ENCODE measurements around the gene EDAR.

The EDAR gene

GRCh38 chr2:108947271-108947907 lies 41.6 kb downstream of the EDAR start:
- H3K4me3 ChIP-seq (ENCODE audit: control insufficient read depth in 1 of 7, extremely low read depth in 1 of 7, insufficient read depth in 4 of 7, low read depth in 2 of 7, low read length in 6 of 7), result no peak overlapping the region
- no peaks in the 10 kb centered on the region for H3K36me3 ChIP-seq (ENCODE audit: control insufficient read depth in 4 of 4, insufficient read depth in 4 of 4, low read length in 3 of 4)
- H3K27me3 ChIP-seq (replicated peaks in 2 of 5; ENCODE audit: control insufficient read depth in 4 of 5, insufficient read depth in 5 of 5, low read length in 4 of 5), result no peaks in the 10 kb centered on the region
- no peak for DNase-seq
- H3K4me1 ChIP-seq (ENCODE audit: control extremely low read depth in 1 of 4, control insufficient read depth in 4 of 4, insufficient read depth in 4 of 4, low read length in 3 of 4), result no peaks in the 10 kb centered on the region
- H3K27ac ChIP-seq (ENCODE audit: insufficient read depth in 1 of 2, low read depth in 1 of 2, low read length in 2 of 2, poor library complexity in 1 of 2, severe bottlenecking in 2 of 2), result no peak overlapping the region
- ChIA-PET CTCF (no interaction called here), POLR2A (no interaction called here)
- WGBS (ENCODE audit: insufficient coverage), result 100% methylated on average over 5 of the region's 5 CpGs
- H3K9me3 ChIP-seq (ENCODE audit: control extremely low read depth in 1 of 5, control insufficient read depth in 4 of 5, insufficient read depth in 2 of 5, low read depth in 1 of 5, low read length in 4 of 5), result peaks cover 0 to 31% (median 11%) of the 10 kb centered on the region in 5 experiments

- CTCF ChIA-PET, result no interaction called here
- peaks cover 0 to 25% (median 8%) of the 10 kb centered on the region in 5 experiments for H3K9me3 ChIP-seq (ENCODE audit: control extremely low read depth in 1 of 5, control insufficient read depth in 4 of 5, insufficient read depth in 2 of 5, low read depth in 1 of 5, low read length in 4 of 5)
- no peak for DNase-seq
- POLR2A ChIA-PET, result no interaction called here
- no peak overlapping the region for H3K27ac ChIP-seq (ENCODE audit: insufficient read depth in 1 of 2, low read depth in 1 of 2, low read length in 2 of 2, poor library complexity in 1 of 2, severe bottlenecking in 2 of 2)
- no peaks in the 10 kb centered on the region for H3K4me1 ChIP-seq (ENCODE audit: control extremely low read depth in 1 of 4, control insufficient read depth in 4 of 4, insufficient read depth in 4 of 4, low read length in 3 of 4)
- no CpG with 5 or more reads among the region's 1 CpG for WGBS (ENCODE audit: insufficient coverage)
- no peak overlapping the region for H3K4me3 ChIP-seq (ENCODE audit: control insufficient read depth in 1 of 7, extremely low read depth in 1 of 7, insufficient read depth in 4 of 7, low read depth in 2 of 7, low read length in 6 of 7)
- no peaks in the 10 kb centered on the region for H3K36me3 ChIP-seq (ENCODE audit: control insufficient read depth in 4 of 4, insufficient read depth in 4 of 4, low read length in 3 of 4)
- no peaks in the 10 kb centered on the region for H3K27me3 ChIP-seq (replicated peaks in 2 of 5; ENCODE audit: control insufficient read depth in 4 of 5, insufficient read depth in 5 of 5, low read length in 4 of 5)
These were observed 42.6 kb downstream of the EDAR start for GRCh38 chr2:108946442-108946841.

- POLR2A ChIA-PET, result no interaction called here
These were observed 43.1 kb downstream of the EDAR start for GRCh38 chr2:108945969-108946368.

GRCh38 chr2:108944601-108945331 lies 44.3 kb downstream of the EDAR start:
- H3K9me3 ChIP-seq (ENCODE audit: control extremely low read depth in 1 of 5, control insufficient read depth in 4 of 5, insufficient read depth in 2 of 5, low read depth in 1 of 5, low read length in 4 of 5), result peaks cover 0 to 24% (median 8%) of the 10 kb centered on the region in 5 experiments
- no peak for DNase-seq
- no peak overlapping the region for H3K27ac ChIP-seq (ENCODE audit: insufficient read depth in 1 of 2, low read depth in 1 of 2, low read length in 2 of 2, poor library complexity in 1 of 2, severe bottlenecking in 2 of 2)
- H3K4me3 ChIP-seq (ENCODE audit: control insufficient read depth in 1 of 7, extremely low read depth in 1 of 7, insufficient read depth in 4 of 7, low read depth in 2 of 7, low read length in 6 of 7), result no peak overlapping the region
- no peaks in the 10 kb centered on the region for H3K4me1 ChIP-seq (ENCODE audit: control extremely low read depth in 1 of 4, control insufficient read depth in 4 of 4, insufficient read depth in 4 of 4, low read length in 3 of 4)
- no peaks in the 10 kb centered on the region for H3K36me3 ChIP-seq (ENCODE audit: control insufficient read depth in 4 of 4, insufficient read depth in 4 of 4, low read length in 3 of 4)
- ChIA-PET POLR2A (no interaction called here), CTCF (interaction anchor here (0.7 to 0.9 kb wide), 2 partner anchors 16 to 27 kb away, joined by 3 to 4 read pairs; no protein-coding TSS in a partner anchor)
- 88% methylated on average over 15 of the region's 16 CpGs for WGBS (ENCODE audit: insufficient coverage)
- no peaks in the 10 kb centered on the region for H3K27me3 ChIP-seq (replicated peaks in 2 of 5; ENCODE audit: control insufficient read depth in 4 of 5, insufficient read depth in 5 of 5, low read length in 4 of 5)

More at GRCh38 chr2:108945969-108946368, 43.1 kb downstream of the EDAR start:
- no peaks in the 10 kb centered on the region for H3K36me3 ChIP-seq (ENCODE audit: control insufficient read depth in 4 of 4, insufficient read depth in 4 of 4, low read length in 3 of 4)
- peaks cover 0 to 24% (median 8%) of the 10 kb centered on the region in 5 experiments for H3K9me3 ChIP-seq (ENCODE audit: control extremely low read depth in 1 of 5, control insufficient read depth in 4 of 5, insufficient read depth in 2 of 5, low read depth in 1 of 5, low read length in 4 of 5)
- no peak overlapping the region for H3K27ac ChIP-seq (ENCODE audit: insufficient read depth in 1 of 2, low read depth in 1 of 2, low read length in 2 of 2, poor library complexity in 1 of 2, severe bottlenecking in 2 of 2)
- H3K27me3 ChIP-seq (replicated peaks in 2 of 5; ENCODE audit: control insufficient read depth in 4 of 5, insufficient read depth in 5 of 5, low read length in 4 of 5), result no peaks in the 10 kb centered on the region
- no peak overlapping the region for H3K4me3 ChIP-seq (ENCODE audit: control insufficient read depth in 1 of 7, extremely low read depth in 1 of 7, insufficient read depth in 4 of 7, low read depth in 2 of 7, low read length in 6 of 7)
- no peak for DNase-seq
- no peaks in the 10 kb centered on the region for H3K4me1 ChIP-seq (ENCODE audit: control extremely low read depth in 1 of 4, control insufficient read depth in 4 of 4, insufficient read depth in 4 of 4, low read length in 3 of 4)
- WGBS (ENCODE audit: insufficient coverage), result 100% methylated on average over 5 of the region's 5 CpGs
- CTCF ChIA-PET, result no interaction called here

GRCh38 chr2:108943751-108944150 lies 45.3 kb downstream of the EDAR start:
- Histone ChIP-seq H3K4me3 (ENCODE audit: control insufficient read depth in 1 of 7, extremely low read depth in 1 of 7, insufficient read depth in 4 of 7, low read depth in 2 of 7, low read length in 6 of 7) (no peak overlapping the region), H3K27me3 (replicated peaks in 2 of 5; ENCODE audit: control insufficient read depth in 4 of 5, insufficient read depth in 5 of 5, low read length in 4 of 5) (no peaks in the 10 kb centered on the region), H3K36me3 (ENCODE audit: control insufficient read depth in 4 of 4, insufficient read depth in 4 of 4, low read length in 3 of 4) (no peaks in the 10 kb centered on the region), H3K4me1 (ENCODE audit: control extremely low read depth in 1 of 4, control insufficient read depth in 4 of 4, insufficient read depth in 4 of 4, low read length in 3 of 4) (no peaks in the 10 kb centered on the region), H3K27ac (ENCODE audit: insufficient read depth in 1 of 2, low read depth in 1 of 2, low read length in 2 of 2, poor library complexity in 1 of 2, severe bottlenecking in 2 of 2) (no peak overlapping the region), H3K9me3 (ENCODE audit: control extremely low read depth in 1 of 5, control insufficient read depth in 4 of 5, insufficient read depth in 2 of 5, low read depth in 1 of 5, low read length in 4 of 5) (peaks cover 0 to 23% (median 8%) of the 10 kb centered on the region in 5 experiments)
- 67% methylated on average over 4 of the region's 6 CpGs for WGBS (ENCODE audit: insufficient coverage)
- POLR2A ChIA-PET, result no interaction called here
- no peak for DNase-seq
- CTCF ChIA-PET, result no interaction called here

GRCh38 chr2:108942888-108943287 lies 46.1 kb downstream of the EDAR start:
- no peak overlapping the region for H3K4me3 ChIP-seq (ENCODE audit: control insufficient read depth in 1 of 7, extremely low read depth in 1 of 7, insufficient read depth in 4 of 7, low read depth in 2 of 7, low read length in 6 of 7)
- WGBS (ENCODE audit: insufficient coverage), result 92% methylated on average over 15 of the region's 15 CpGs
- CTCF ChIA-PET, result no interaction called here

GRCh38 chr2:108942231-108942825 lies 46.7 kb downstream of the EDAR start:
- CTCF ChIA-PET, result interaction anchor here (2.2 kb wide), 1 partner anchor 14 kb away, joined by 5 read pairs; no protein-coding TSS in a partner anchor
- peaks cover 0 to 12% (median 3%) of the 10 kb centered on the region in 5 experiments for H3K9me3 ChIP-seq (ENCODE audit: control extremely low read depth in 1 of 5, control insufficient read depth in 4 of 5, insufficient read depth in 2 of 5, low read depth in 1 of 5, low read length in 4 of 5)
- 96% methylated on average over 29 of the region's 34 CpGs for WGBS (ENCODE audit: insufficient coverage)
- no peak overlapping the region for H3K4me3 ChIP-seq (ENCODE audit: control insufficient read depth in 1 of 7, extremely low read depth in 1 of 7, insufficient read depth in 4 of 7, low read depth in 2 of 7, low read length in 6 of 7)
- no peaks in the 10 kb centered on the region for H3K27me3 ChIP-seq (replicated peaks in 2 of 5; ENCODE audit: control insufficient read depth in 4 of 5, insufficient read depth in 5 of 5, low read length in 4 of 5)
- H3K36me3 ChIP-seq (ENCODE audit: control insufficient read depth in 4 of 4, insufficient read depth in 4 of 4, low read length in 3 of 4), result no peaks in the 10 kb centered on the region
- POLR2A ChIA-PET, result no interaction called here
- DNase-seq, result no peak
- H3K27ac ChIP-seq (ENCODE audit: insufficient read depth in 1 of 2, low read depth in 1 of 2, low read length in 2 of 2, poor library complexity in 1 of 2, severe bottlenecking in 2 of 2), result no peak overlapping the region
- H3K4me1 ChIP-seq (ENCODE audit: control extremely low read depth in 1 of 4, control insufficient read depth in 4 of 4, insufficient read depth in 4 of 4, low read length in 3 of 4), result peaks cover 0 to 11% (median 5%) of the 10 kb centered on the region in 4 experiments

More at GRCh38 chr2:108942888-108943287, 46.1 kb downstream of the EDAR start:
- Histone ChIP-seq H3K36me3 (ENCODE audit: control insufficient read depth in 4 of 4, insufficient read depth in 4 of 4, low read length in 3 of 4) (no peaks in the 10 kb centered on the region), H3K9me3 (ENCODE audit: control extremely low read depth in 1 of 5, control insufficient read depth in 4 of 5, insufficient read depth in 2 of 5, low read depth in 1 of 5, low read length in 4 of 5) (peaks cover 0 to 16% (median 7%) of the 10 kb centered on the region in 5 experiments), H3K27me3 (replicated peaks in 2 of 5; ENCODE audit: control insufficient read depth in 4 of 5, insufficient read depth in 5 of 5, low read length in 4 of 5) (no peaks in the 10 kb centered on the region), H3K27ac (ENCODE audit: insufficient read depth in 1 of 2, low read depth in 1 of 2, low read length in 2 of 2, poor library complexity in 1 of 2, severe bottlenecking in 2 of 2) (no peak overlapping the region), H3K4me1 (ENCODE audit: control extremely low read depth in 1 of 4, control insufficient read depth in 4 of 4, insufficient read depth in 4 of 4, low read length in 3 of 4) (peaks cover 0 to 7% (median 5%) of the 10 kb centered on the region in 4 experiments)
- POLR2A ChIA-PET, result no interaction called here
- DNase-seq, result no peak

Measured in common myeloid progenitor, CD34-positive (primary cell).